Measurements from ENCODE around the gene PNKP.
"Not testable (repeated sequence)": the region's sequence is repeated elsewhere in the genome, so short reads cannot be mapped to it uniquely, and the experiment has no call there.

Gene PNKP

DNA sequence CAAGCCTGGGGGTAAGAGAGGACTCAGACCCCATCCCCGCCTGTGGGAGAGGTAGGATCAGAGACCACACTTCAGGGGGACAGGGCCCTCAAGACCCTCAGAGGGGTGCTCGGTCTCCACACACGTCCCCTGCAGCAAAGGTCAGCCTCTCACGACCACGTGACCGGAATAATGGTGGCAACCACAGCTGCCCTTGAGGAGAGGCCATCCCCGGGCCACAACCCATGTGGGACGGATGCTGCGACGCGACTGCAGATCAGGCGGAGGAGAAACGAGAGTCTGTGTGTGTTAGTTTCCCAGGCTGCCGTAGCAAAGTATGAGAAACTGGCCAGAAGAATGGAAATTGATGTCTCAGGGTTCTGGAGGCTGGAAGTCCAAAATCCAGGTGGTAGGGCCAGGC is 40.3 kb downstream of the PNKP start:
- no peak for TF ChIP-seq CTCF (IDR thresholded peaks at IDR 0.05; ENCODE audit: insufficient read depth, low read depth, low read length, missing control alignments)
- H3K4me3 ChIP-seq (ENCODE audit: low read length): no peak overlapping the region
- no peak for DNase-seq (ENCODE audit: low read depth)

DNA sequence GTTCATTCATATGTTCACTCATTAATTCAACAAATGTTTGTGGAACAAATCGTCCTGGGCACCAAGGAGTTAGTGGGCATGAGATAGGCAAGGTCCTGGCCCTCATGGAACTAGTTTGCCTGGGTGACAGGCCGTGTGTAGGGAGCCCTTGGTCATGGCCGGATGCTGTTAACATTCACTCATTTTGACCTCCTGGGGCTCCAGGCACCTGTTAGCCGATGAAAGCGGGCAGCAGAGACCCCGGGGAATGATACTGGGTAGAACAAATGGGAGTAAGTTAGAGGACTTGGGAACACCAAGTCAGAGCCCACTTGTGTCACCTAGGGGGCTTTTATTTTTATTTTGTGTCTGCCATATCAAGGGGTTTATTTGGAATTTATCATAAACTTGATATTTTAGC is 42.7 kb downstream of the PNKP start:
- TF ChIP-seq CTCF (IDR thresholded peaks at IDR 0.05; ENCODE audit: insufficient read depth, low read depth, low read length, missing control alignments): no peak
- no peak for DNase-seq (ENCODE audit: low read depth)
- H3K4me3 ChIP-seq (ENCODE audit: low read length): no peak overlapping the region

- DNase-seq (ENCODE audit: low read depth): no peak
- TF ChIP-seq CTCF (IDR thresholded peaks at IDR 0.05; ENCODE audit: insufficient read depth, low read depth, low read length, missing control alignments): no peak
- H3K4me3 ChIP-seq (ENCODE audit: low read length): no peak overlapping the region
Measured at GRCh38 chr19:49823472-49823871, 43.9 kb downstream of the PNKP start.

GRCh38 chr19:49820125-49820524 is 47.3 kb downstream of the PNKP start:
- no peak for DNase-seq (ENCODE audit: low read depth)
- TF ChIP-seq CTCF (IDR thresholded peaks at IDR 0.05; ENCODE audit: insufficient read depth, low read depth, low read length, missing control alignments): no peak
- H3K4me3 ChIP-seq (ENCODE audit: low read length): no peak overlapping the region

DNA sequence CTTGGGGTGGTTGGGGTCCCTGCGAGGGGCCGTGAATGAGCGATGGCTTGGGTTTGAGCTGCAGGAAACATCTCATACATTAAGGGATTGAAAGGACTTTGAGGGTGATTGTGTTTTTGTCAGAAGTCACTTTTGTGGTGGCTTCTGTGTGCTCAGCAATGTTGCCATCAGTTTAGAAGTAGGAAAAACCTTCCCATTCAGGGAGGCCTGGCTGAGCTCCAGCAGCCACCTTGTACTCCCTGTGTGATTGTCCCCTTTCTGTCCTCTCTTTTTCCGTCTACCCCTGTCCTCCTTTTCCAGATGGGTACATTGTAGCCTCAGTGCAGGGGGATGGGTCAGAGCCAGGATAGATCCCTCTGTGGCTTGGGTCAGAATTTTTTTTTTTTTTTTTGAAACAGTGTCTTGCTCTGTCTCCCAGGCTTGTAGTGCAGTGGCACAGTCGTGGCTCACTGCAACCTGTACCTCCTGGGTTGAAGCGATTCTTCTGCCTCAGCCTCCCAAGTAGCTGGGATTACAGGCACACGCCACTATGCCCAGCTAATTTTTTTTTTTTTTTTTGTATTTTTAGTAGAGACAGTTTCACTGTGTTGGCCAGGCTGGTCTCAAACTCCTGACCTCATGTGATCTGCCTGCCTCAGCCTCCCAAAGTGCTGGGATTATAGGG is 47.8 kb downstream of the PNKP start:
- peak overlapping the region; percentile 98 for H3K4me3 ChIP-seq (ENCODE audit: low read length)
- not testable (repeated sequence) for DNase-seq (ENCODE audit: low read depth)

GRCh38 chr19:49818649-49819370 is 48.6 kb downstream of the PNKP start:
- no peak for TF ChIP-seq CTCF (IDR thresholded peaks at IDR 0.05; ENCODE audit: insufficient read depth, low read depth, low read length, missing control alignments)
- DNase-seq (ENCODE audit: low read depth): no peak
- peak overlapping the region; percentile 98 for H3K4me3 ChIP-seq (ENCODE audit: low read length)

DNA sequence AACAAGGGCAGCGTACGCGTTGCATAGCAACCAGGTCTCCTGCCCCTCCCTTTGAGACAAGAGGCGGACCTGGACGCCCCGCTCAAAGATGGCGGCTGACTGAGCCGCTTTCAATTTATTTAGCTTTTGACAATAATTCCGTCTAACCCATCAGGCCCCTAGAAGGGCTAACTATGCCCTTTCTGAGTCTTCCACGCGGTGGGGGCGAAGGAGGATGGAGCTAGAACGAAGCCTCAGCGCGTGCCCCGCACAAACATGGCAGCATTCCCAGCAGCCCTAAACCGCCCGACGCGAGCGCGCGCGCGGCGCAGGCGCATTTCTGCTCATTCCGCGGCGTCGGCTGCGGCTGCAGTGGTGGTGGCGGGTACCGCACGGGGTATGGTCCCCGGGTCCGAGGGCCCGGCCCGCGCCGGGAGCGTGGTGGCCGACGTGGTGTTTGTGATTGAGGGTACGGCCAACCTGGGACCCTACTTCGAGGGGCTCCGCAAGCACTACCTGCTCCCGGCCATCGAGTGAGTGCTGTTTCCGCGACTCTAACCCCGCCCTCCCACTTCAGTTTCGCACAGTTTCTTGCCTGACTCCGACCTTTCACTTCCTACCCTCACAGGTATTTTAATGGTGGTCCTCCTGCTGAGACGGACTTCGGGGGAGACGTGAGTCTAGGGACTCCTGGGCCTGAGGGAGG is 49.3 kb downstream of the PNKP start, which contains the start of gene MED25:
MED25 (plus strand) TSS at position 326 of the 685 bp plus-strand sequence; CDS start at position 379, 53 bp downstream.
- peak; percentile 7 for TF ChIP-seq CTCF (IDR thresholded peaks at IDR 0.05; ENCODE audit: insufficient read depth, low read depth, low read length, missing control alignments)
- DNase-seq (ENCODE audit: low read depth): peak; percentile 85
- H3K4me3 ChIP-seq (ENCODE audit: low read length): peak within 1 kb of the TSS; percentile 98

Data from epithelial cell of esophagus (primary cell).